Neural cell (in vitro differentiated cells): ENCODE results near the gene CTBP2. TPM values are rescaled to one million over a fixed set of nuclear protein-coding genes. Genes with fewer than 3 reads are reported as not detected.

ENCODE experiments used
- H2AFZ ChIP-seq: fragments of 200-600, 300-800 bp; sonication (generic), shearing (Covaris generic); 2 replicates; pipeline ENCODE4 v1.6.0; 2014; ENCODE audit warnings: low read depth, mild to moderate bottlenecking, antibody characterized with exemption, low read length, moderate library complexity
- H3F3A ChIP-seq: fragments of 200-600 bp; shearing (Covaris generic); 2 replicates; pipeline ENCODE4 v1.6.1; 2016; ENCODE audit warnings: mild to moderate bottlenecking, moderate library complexity, mixed read lengths, antibody characterized with exemption, low read length; ENCODE audit not compliant: insufficient read depth, poor library complexity, severe bottlenecking
- H3K27ac ChIP-seq: fragments of 200-600, 300-800 bp; sonication (generic), shearing (Covaris generic); 2 replicates; pipeline ENCODE4 v1.5.1; 2014; ENCODE audit warnings: mild to moderate bottlenecking, low read length, moderate library complexity
- H3K27me3 ChIP-seq: fragments of 300-800, 200-600 bp; sonication (generic), shearing (Covaris generic); 2 replicates; pipeline ENCODE4 v1.6.0; 2014; ENCODE audit warnings: mild to moderate bottlenecking, low read depth, low read length, moderate library complexity; ENCODE audit not compliant: insufficient read depth
- H3K36me3 ChIP-seq: fragments of 300-800, 200-600 bp; sonication (generic), shearing (Covaris generic); 2 replicates; pipeline ENCODE4 v1.5.1; 2014; ENCODE audit warnings: mild to moderate bottlenecking, antibody characterized with exemption, low read length, moderate library complexity; ENCODE audit not compliant: insufficient read depth
- H3K4me2 ChIP-seq: fragments of 300-800, 200-600 bp; sonication (generic), shearing (Covaris generic); 2 replicates; pipeline ENCODE4 v1.6.0; 2014; ENCODE audit warnings: mild to moderate bottlenecking, low read length
- H3K4me3 ChIP-seq: fragments of 300-800, 200-600 bp; sonication (generic), shearing (Covaris generic); 2 replicates; pipeline ENCODE4 v1.5.1; 2014; ENCODE audit warnings: mild to moderate bottlenecking, low read length, moderate library complexity
- H3K79me2 ChIP-seq: fragments of 200-600 bp; shearing (Covaris generic); replicated peaks from 2 replicates; pipeline ENCODE4 v1.6.0; 2014; ENCODE audit warnings: mild to moderate bottlenecking, low read length, moderate library complexity; ENCODE audit not compliant: insufficient read depth
- H3K9ac ChIP-seq: fragments of 300-800, 200-600 bp; sonication (generic), shearing (Covaris generic); 2 replicates; pipeline ENCODE4 v1.6.1; 2016; ENCODE audit warnings: mild to moderate bottlenecking, low read length, mixed read lengths
- H3K9me2 ChIP-seq: fragments of 200-600 bp; shearing (Covaris generic); 2 replicates; pipeline ENCODE4 v1.6.1; 2016; ENCODE audit warnings: mild to moderate bottlenecking, low read length, mixed read lengths; ENCODE audit not compliant: insufficient read depth
- H3K9me3 ChIP-seq: fragments of 200-600, 300-800 bp; sonication (generic), shearing (Covaris generic); 2 replicates; pipeline ENCODE4 v1.6.1; 2016; ENCODE audit warnings: mild to moderate bottlenecking, mixed run types, low read length, moderate library complexity, mixed read lengths
- H4K20me1 ChIP-seq: fragments of 200-600 bp; shearing (Covaris generic); 2 replicates; pipeline ENCODE4 v1.6.1; 2016; ENCODE audit warnings: mild to moderate bottlenecking, mixed run types; ENCODE audit not compliant: insufficient read depth
- EP300 ChIP-seq: fragments of 450-650 bp; conservative IDR thresholded peaks from 2 replicates; pipeline ENCODE4 v1.6.1; 2014; ENCODE audit warnings: antibody characterized with exemption, mild to moderate bottlenecking, moderate library complexity; ENCODE audit not compliant: poor library complexity, severe bottlenecking
- EZH2 ChIP-seq: fragments of 200-600, 300-800 bp; shearing (Covaris generic), sonication (generic); IDR thresholded peaks from 2 replicates; pipeline ENCODE4 v1.6.1; 2014; ENCODE audit warnings: antibody characterized with exemption, low read length, borderline replicate concordance, mild to moderate bottlenecking; ENCODE audit not compliant: insufficient read depth, poor library complexity, severe bottlenecking
- MXI1 ChIP-seq: fragments of 450-650 bp; conservative IDR thresholded peaks from 2 replicates; pipeline ENCODE4 v1.6.1; 2014; ENCODE audit warnings: antibody characterized with exemption, mild to moderate bottlenecking; ENCODE audit not compliant: poor library complexity, severe bottlenecking
- POLR2AphosphoS5 ChIP-seq: IDR thresholded peaks from 2 replicates; pipeline ENCODE4 v1.6.1; 2012
- RAD21 ChIP-seq: fragments of 450-650 bp; conservative IDR thresholded peaks from 2 replicates; pipeline ENCODE4 v1.6.1; 2014; ENCODE audit warnings: antibody characterized with exemption, mild to moderate bottlenecking, moderate library complexity
- REST ChIP-seq: IDR thresholded peaks from 2 replicates; pipeline ENCODE4 v1.6.1; 2012; ENCODE audit warnings: borderline replicate concordance
- SMC3 ChIP-seq: fragments of 450-650 bp; conservative IDR thresholded peaks from 2 replicates; pipeline ENCODE4 v1.6.1; 2014; ENCODE audit warnings: antibody characterized with exemption, mild to moderate bottlenecking, moderate library complexity; ENCODE audit not compliant: poor library complexity
- TAF1 ChIP-seq: IDR thresholded peaks from 2 replicates; pipeline ENCODE4 v1.6.1; 2012; ENCODE audit warnings: low read depth
- polyA plus RNA-seq: library from polyadenylated mRNA; depleted of rRNA; stranded (reverse); fragments of >200 nt; gene quantifications from 2 replicates; pipeline ENCODE4 v1.2.3, GENCODE V29; 2014
- TF ChIP-seq, protein P1 (sequence below): fragments of 450-650 bp; IDR thresholded peaks from 2 replicates; pipeline ENCODE4 v1.5.1; 2014; ENCODE audit warnings: antibody characterized with exemption, mild to moderate bottlenecking, moderate library complexity; ENCODE audit not compliant: poor library complexity, severe bottlenecking

The CTBP2 gene
- polyA plus RNA-seq, 1 donor from 2014 or later: 59.5 TPM

GRCh38 chr10:125012851-125013528 is 147.4 kb downstream of the CTBP2 start:
- Histone ChIP-seq H3K9me2 (no peaks in the 10 kb centered on the region), H3K9me3 (no peaks in the 10 kb centered on the region), H3K9ac (no peak overlapping the region), H3K27ac (no peak overlapping the region), H3K27me3 (no peaks in the 10 kb centered on the region), H3F3A (no peaks in the 10 kb centered on the region), H3K4me3 (no peak overlapping the region), H4K20me1 (no peaks in the 10 kb centered on the region), H3K79me2 (peaks cover 5% of the 10 kb centered on the region), H2AFZ (no peak overlapping the region), H3K36me3 (no peaks in the 10 kb centered on the region), H3K4me2 (no peak overlapping the region)
- TF ChIP-seq TAF1: no peak
- TF ChIP-seq RAD21: no peak
- no peak for TF ChIP-seq REST
- no peak for TF ChIP-seq POLR2AphosphoS5
- no peak for TF ChIP-seq EP300
- TF ChIP-seq EZH2: no peak
- TF ChIP-seq SMC3: no peak
- no peak for TF ChIP-seq MXI1
- TF ChIP-seq, protein P1, sequence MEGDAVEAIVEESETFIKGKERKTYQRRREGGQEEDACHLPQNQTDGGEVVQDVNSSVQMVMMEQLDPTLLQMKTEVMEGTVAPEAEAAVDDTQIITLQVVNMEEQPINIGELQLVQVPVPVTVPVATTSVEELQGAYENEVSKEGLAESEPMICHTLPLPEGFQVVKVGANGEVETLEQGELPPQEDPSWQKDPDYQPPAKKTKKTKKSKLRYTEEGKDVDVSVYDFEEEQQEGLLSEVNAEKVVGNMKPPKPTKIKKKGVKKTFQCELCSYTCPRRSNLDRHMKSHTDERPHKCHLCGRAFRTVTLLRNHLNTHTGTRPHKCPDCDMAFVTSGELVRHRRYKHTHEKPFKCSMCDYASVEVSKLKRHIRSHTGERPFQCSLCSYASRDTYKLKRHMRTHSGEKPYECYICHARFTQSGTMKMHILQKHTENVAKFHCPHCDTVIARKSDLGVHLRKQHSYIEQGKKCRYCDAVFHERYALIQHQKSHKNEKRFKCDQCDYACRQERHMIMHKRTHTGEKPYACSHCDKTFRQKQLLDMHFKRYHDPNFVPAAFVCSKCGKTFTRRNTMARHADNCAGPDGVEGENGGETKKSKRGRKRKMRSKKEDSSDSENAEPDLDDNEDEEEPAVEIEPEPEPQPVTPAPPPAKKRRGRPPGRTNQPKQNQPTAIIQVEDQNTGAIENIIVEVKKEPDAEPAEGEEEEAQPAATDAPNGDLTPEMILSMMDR: no peak

DNA sequence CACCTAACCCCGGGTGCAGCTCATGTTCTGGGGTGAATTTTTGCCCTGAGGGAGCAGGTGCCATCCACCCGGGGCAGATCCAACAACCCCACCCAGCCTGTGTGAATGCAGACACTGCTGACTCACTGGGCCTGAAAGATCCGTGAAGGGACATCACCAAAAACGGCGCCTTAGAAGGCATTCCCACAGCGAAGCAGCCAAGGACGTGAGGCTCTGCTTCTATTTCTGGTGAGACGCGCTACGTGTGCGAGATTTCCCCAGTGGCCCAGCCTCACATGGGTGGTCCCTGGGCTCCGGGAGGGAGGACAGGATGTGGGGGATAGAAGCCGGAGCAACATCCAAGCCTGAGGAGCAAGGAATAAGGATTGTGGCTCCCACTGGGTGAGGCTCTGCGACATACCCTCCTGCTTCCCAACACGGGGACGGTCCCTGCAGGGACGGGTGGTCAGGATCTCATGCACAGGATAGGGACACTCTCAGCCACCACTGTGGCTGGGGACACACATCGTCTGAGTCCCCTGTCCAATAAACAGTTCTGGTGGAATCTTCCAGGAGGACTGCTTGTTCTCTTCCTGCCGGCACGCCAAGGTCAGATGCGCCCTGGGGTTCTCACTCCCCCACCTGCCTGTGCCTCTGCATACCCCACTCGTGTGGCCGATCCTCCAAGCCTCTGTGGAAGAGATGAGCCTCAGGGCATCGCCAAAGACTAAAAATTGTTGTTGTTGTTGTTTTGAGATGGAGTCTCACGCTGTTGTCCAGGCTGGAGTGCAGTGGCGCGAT is 148.2 kb downstream of the CTBP2 start:
- Histone ChIP-seq H3K36me3 (no peaks in the 10 kb centered on the region), H3K9ac (no peak overlapping the region), H3K27ac (no peak overlapping the region), H3F3A (no peaks in the 10 kb centered on the region), H3K79me2 (peaks cover 5% of the 10 kb centered on the region), H3K9me3 (no peaks in the 10 kb centered on the region), H4K20me1 (no peaks in the 10 kb centered on the region), H3K9me2 (no peaks in the 10 kb centered on the region), H3K4me3 (no peak overlapping the region), H2AFZ (no peak overlapping the region), H3K27me3 (no peaks in the 10 kb centered on the region), H3K4me2 (no peak overlapping the region)
- no peak for TF ChIP-seq MXI1
- TF ChIP-seq EP300: no peak
- TF ChIP-seq, protein P1: no peak
- no peak for TF ChIP-seq SMC3
- no peak for TF ChIP-seq RAD21
- TF ChIP-seq EZH2: no peak
- no peak for TF ChIP-seq TAF1
- TF ChIP-seq REST: no peak
- no peak for TF ChIP-seq POLR2AphosphoS5
